Activated CD4-positive, alpha-beta T cell treated with anti-CD3 and anti-CD28 coated beads, Interleukin-2, amount 50 U/mL, for 1 hour (primary cell): ENCODE results near the gene POU2F3.

Experiments used
- DNase-seq: peaks from one replicate; pipeline ENCODE4 v3.0.0-alpha.2; 2020

Gene POU2F3

DNA sequence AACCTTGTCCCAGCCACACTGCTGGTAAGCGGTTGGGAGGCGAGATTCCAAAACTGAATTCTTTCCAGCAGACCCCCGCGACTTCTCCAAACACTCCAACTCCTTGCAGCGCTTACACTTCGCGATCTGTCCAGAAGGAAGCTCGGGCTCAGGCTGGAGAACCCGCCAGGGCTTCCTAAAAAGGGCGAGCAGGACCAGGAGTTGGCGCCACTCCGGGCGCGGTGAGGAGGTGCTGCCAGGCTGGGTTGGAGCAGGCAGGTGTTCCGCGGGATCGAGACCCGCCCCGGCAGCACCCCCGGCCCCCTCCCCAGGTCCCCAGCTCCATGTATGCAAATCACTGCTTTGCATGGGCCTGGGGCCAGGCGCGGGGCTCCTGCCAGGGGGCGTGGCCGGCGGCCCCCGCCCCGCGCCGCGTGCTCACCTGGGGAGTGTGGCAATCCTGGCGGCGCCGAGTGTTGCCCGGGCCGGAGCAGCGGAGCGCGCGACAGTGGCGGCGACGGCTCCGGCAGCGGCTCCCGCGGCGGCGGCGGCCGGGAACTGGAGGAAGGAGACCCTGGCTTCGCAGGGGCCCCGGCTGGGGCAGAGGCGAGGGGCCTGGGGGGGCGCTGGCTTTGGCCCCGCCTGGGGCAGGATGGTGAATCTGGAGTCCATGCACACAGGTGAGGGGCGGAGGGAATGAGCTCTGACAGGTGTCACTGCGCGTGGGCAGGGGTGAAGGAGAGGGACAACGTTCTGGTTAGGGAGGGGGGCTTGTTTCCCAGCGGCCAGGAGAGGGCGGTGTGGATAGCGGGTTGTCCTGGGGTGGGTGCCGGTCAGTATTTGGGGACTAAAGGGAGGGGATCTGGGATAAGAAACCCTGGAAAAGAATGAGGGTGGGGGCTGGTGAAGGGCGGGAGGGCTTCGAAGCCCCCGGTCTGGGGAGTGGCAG, at the start of gene POU2F3:
POU2F3 (plus strand) TSS at position 428 of the 928 bp plus-strand sequence; CDS start at position 632, 204 bp downstream.
- DNase-seq, result no peak

DNA sequence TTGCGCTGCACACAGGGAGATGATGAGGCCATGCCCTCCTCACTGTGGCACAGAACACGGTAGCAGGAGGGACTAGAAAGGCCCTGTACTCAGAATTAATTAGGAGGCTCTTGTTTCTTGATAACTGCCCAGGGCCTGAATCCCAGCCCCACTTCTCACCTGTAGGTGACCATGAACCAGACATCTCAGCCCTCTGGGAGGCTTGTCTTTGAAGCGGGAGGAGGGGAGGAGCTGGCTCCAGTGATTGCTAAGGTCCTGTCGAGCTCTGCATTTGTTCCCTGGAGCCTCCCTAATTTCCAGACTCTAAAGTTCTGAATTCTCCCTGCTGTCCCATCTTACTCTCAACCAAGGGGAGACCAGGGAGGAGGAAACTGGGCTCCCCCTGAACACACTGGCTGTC, 48.9 kb upstream of the POU2F3 start:
- no peak for DNase-seq

- no peak for DNase-seq
Observed at GRCh38 chr11:120192831-120193625, 46.9 kb upstream of the POU2F3 start.

DNA sequence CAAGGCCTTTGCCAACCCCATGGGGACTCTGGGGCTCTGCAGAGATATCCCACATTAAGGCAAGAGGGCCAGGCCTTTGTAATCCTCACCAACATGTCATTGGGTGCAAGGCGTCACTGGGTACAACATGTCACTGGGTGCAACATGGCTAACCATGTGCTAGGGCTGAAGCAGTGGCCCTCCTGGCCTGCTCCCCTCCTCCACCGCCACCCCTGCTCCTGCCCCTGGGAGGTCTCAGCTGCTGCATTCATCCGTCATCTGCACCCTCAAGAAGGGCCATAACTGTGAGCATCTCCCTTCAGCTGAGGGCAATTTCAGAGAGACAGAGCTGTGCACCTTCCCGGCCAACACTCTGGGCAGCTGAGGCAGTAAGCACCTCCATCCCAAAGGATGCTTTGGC, 45.8 kb upstream of the POU2F3 start:
- no peak for DNase-seq

DNA sequence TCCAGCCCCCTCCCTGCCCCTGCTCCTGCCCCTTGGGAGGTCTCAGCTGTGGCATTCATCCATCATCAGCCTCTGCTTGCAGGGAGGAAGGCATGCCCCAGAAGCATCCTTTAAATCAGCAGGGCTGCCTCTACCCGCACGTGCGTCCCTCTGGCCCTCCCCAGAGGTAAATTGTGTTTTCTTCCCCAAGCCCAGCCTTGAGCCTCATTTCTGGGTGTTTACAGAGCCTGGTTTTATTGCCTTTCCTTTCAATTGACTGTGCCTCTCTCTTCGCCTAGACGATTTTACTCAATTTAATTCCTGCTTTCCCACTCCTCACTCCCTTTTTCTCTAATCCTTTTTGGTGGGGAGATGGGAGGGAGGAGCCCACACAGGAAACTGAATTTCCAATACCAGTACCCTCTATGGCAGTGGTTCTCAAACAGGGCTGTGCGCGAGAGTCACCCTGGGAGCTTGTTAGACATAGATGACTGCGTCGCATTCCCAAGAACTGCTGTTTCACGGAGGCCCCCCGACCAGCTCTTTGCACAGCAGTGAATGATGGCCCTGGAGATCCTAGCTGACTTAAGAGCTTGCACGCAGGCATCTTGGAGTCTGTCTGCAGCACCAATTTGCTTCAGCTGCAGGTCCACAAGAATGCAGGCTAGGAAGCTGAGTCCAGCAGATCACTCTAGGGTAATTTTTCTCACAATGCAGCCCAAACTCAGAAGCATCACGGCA, 44.2 kb upstream of the POU2F3 start:
- no peak for DNase-seq

DNA sequence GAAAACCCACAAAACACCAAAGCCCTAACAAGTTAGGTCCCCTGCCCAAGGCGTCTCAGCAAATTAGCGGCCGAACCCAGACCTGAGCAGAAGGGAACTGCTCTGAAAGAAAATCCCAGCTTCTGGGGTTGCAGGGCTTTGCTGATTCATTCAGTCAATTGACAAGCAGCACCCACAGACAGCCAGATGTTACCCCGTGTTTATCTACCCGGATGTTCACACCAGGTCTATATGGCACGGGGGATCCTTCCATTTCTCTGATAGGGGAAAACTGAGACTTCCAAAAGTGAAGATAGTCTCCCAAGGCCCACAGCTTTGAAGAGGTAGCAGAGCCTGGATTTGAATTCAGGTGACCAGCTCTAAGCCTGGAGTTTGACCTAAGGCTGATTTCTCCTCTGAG, 43.1 kb upstream of the POU2F3 start:
- no peak for DNase-seq

- no peak for DNase-seq
Observed at GRCh38 chr11:120197251-120197891, 42.6 kb upstream of the POU2F3 start.

DNA sequence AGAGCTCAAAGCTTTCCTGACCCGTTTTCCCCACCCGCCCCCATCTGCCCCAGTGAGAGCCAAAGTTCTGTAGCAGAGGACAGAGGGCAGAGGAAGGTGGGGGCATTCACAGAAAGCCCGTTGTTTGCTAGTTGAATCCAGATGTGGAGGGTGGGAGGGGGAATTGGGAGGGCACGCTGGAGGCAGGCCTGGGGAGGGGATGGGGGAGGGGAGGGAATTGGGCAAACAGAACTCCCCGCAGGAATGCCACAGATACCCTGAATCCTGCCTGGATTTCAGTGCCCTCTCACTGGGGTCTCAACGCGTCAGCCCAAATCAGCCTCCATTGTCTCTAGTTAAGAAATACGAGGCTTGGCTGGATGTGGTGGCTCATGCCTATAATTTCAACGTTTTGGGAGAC, 42.0 kb upstream of the POU2F3 start:
- no peak for DNase-seq

DNA sequence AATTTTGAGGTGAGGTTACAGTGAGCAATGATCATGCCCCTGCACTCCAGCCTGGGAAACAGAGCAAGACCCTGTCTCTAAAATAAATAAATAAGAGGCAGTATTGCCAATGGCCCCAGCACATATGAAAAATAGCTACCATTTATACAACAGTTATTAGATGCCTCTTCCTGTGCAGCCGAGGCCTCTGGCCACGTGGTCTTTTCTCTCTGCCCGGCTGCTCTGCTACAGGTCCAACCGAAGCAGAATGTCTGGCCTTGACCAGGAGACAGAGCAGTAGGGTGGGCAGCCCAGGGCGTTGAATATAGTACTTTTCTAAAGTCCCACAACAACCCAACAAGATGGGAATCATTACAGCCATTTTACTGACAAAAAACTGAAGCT, 41.5 kb upstream of the POU2F3 start:
- no peak for DNase-seq

DNA sequence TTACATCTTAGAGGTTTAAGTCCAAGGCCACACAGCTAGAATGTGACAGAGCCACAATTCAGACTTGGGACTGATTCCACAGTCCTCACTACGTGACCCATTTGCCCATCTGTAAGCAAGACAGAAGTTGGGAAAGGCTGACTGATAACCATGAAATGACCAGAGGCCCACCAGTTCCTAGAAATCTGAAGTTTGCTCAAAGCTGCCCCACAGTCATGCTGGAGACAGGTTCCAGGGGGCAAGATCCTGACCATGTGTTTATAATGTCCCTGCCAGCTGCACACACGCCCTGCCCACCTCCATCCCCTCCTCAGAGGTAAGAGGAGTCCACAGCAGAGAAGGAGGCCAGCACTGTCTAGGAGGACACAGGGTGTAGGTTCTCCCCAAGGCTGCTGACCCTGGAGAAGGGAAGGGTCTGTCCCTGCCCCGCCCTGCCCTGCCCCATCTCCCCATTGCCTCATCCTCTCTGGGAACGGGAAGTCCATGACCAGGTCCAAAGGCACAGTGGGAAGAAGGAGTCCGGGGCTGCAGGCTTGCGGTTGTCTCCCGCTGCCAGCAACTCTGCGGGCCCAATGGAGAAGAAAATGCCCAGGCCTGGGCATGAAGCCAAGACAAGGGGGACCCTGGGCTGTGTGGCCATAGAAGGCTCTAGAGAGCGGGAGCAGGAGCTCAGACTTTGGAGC, 41.0 kb upstream of the POU2F3 start:
- no peak for DNase-seq

- no peak for DNase-seq
Observed at GRCh38 chr11:120199613-120200012, 40.3 kb upstream of the POU2F3 start.

DNA sequence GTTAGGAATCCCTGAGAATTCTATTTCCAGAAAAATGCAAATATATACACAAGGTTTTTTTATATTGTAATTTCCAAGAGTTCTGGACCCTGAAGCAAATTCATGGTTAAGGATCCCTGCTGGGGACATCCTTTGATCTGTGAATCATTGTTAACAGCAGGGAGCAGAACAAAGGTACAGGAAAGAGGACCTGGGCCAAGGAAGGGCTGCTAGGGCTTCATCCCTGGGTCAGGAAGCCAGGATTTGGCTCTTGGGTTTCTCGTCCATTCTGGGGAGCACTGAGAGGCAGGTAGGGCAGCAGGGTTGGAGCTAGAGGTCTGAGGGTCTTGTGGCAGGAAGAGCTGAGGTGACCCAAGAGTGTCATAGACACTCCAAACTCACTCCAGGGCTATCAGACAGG, 39.3 kb upstream of the POU2F3 start:
- DNase-seq, result no peak

DNA sequence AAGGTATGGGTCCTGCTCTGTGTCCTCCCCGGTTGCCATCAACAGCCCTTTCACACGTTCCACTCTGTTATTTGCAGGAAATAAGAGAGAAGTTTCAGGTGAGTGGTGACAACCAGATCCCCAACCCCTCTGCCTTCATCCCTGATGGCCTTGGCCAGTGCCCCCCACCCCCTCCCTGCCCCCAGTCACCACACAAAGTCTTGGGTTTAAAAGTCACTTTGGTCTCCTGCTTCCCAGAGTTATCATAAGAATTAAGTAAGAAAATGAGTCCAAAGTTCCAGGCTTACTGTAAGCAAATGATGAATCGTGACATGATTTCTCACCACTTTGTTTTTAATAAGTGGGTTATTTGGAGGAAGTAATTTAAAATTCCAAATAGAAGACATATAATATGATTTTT, 38.3 kb upstream of the POU2F3 start:
- no peak for DNase-seq

- DNase-seq, result no peak
Observed at GRCh38 chr11:120203626-120204025, 36.3 kb upstream of the POU2F3 start.

DNA sequence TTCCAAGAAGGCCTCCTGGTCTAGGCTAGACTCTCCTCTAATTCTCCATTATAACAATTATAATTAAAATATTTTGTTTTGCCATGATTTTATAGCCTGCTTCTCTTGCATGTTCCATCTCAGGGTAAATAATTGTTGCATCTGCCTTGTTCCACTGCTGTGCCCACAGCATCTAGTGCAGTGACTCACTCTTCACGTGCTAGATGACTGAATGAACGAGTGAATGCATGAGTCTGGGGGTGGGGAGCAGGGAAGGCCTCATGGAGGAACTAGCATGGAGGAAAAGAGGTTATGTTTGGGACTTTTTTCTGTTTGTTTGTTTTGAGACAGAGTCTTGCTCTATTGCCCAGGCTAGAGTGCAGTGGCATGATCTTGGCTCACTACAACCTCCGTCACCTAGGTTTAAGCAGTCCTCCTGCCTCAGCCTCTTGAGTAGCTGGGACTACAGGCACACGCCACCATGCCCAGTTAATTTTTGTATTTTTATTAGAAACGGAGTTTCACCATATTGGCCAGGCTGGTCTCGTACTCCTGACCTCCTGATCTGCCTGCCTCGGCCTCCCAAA, 34.3 kb upstream of the POU2F3 start:
- DNase-seq, result no peak

GRCh38 chr11:120207512-120207911, 32.4 kb upstream of the POU2F3 start:
- DNase-seq, result no peak

- DNase-seq, result no peak
Observed at GRCh38 chr11:120208001-120208441, 31.9 kb upstream of the POU2F3 start.

GRCh38 chr11:120208777-120209176, 31.2 kb upstream of the POU2F3 start:
- no peak for DNase-seq

DNA sequence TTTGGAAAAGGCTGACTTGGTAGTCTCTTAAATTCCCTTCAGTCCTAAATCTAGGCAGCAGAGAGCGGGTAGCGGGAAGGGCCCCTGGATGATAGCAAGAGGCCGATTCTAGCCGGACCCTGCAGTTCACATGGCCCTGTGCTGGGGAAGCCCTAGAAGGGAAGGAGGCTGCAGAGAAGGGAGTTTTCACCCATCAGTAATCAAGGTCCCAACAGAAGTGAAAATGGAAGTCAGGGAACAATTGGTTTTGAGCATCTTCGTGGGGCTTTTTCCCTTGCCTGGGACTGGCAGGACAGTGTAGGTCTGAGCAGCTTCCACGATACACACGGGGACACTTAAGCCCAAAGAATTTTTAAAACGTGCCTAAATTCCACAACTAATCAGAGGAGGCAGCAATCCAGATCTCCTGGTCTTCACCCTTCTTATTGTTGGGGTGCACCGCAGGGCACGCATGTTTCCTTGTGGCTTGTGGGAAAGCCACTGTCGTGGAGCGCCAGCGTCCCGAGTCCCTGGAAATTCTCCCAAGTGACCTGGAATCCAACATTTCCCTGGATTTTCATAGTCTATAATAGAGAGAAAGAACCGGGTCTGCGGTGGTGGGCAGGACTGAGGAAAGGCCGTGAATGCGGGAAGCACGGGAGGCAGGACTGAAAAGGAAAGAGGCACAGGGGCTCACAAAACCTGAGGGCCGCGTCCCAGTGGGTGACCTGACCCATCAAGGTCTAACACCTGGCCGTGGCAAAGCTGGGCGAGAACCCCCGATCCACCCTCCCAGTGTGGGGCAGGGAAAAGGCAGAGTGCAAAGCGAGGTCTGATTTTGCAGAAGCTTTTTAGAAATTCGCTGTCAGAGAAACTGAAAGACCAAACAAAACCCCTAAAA, 30.0 kb upstream of the POU2F3 start:
- no peak for DNase-seq

DNA sequence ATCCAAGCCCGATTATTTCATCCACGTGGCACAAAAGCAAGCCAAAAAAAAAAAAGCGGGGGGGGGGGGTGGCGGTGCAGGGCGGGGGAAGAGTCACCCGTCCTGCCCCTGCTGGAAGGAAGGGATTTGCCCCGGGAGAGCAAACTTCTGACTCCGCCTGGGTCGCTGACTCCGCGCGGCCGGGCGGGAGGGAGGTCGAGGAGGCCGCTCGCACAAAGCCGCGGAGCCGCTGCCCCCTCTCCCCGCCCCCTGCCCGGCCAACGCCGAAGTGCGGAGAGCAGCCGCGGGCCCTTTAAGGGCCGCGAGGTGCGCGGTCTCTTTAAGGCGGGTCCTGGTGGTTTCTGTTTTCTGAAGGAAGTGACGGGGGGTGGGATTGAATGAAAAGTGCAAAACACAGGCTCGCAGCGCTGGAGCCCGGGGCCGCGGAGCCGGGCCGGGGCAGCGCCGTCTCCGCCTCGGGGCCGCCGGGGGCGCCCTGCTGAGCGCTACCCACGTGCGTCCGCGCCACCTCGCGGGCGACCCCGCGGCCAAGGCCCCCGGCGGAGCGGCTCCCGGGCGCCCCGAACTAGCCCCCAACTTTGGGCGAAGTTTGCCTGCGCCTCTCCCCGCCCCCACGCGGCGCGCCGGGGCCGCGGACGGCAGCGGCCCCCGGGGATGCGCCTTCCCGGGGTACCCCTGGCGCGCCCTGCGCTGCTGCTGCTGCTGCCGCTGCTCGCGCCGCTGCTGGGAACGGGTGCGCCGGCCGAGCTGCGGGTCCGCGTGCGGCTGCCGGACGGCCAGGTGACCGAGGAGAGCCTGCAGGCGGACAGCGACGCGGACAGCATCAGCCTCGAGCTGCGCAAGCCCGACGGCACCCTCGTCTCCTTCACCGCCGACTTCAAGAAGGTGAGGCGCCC, 29.1 kb upstream of the POU2F3 start, which contains the start of gene OAF:
OAF (plus strand) TSS at position 407 of the 896 bp plus-strand sequence; CDS start at position 655, 248 bp downstream.
- peak; percentile 41 for DNase-seq
